ENCODE measurements around the gene TTLL5. TPM values are rescaled to one million over a fixed set of nuclear protein-coding genes. Genes with fewer than 3 reads are reported as not detected.
"Not testable (repeated sequence)": the region's sequence is repeated elsewhere in the genome, so short reads cannot be mapped to it uniquely, and the experiment has no call there.

TTLL5 gene
- total RNA-seq, 1 donor from 2014 or later, result 39.6 TPM

- TF ChIP-seq, protein P1, sequence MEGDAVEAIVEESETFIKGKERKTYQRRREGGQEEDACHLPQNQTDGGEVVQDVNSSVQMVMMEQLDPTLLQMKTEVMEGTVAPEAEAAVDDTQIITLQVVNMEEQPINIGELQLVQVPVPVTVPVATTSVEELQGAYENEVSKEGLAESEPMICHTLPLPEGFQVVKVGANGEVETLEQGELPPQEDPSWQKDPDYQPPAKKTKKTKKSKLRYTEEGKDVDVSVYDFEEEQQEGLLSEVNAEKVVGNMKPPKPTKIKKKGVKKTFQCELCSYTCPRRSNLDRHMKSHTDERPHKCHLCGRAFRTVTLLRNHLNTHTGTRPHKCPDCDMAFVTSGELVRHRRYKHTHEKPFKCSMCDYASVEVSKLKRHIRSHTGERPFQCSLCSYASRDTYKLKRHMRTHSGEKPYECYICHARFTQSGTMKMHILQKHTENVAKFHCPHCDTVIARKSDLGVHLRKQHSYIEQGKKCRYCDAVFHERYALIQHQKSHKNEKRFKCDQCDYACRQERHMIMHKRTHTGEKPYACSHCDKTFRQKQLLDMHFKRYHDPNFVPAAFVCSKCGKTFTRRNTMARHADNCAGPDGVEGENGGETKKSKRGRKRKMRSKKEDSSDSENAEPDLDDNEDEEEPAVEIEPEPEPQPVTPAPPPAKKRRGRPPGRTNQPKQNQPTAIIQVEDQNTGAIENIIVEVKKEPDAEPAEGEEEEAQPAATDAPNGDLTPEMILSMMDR (conservative IDR thresholded peaks at IDR 0.05; ENCODE audit: low read depth, low read length), result no peak
- DNase-seq (ENCODE audit: low read depth), result no peak
- no peak overlapping the region for H3K4me3 ChIP-seq (ENCODE audit: low read depth, low read length)
Observed at GRCh38 chr14:75840911-75841310, 179.9 kb downstream of the TTLL5 start.

- no peak overlapping the region for H3K4me3 ChIP-seq (ENCODE audit: low read depth, low read length)
- DNase-seq (ENCODE audit: low read depth), result no peak
- TF ChIP-seq, protein P1 (conservative IDR thresholded peaks at IDR 0.05; ENCODE audit: low read depth, low read length), result no peak
Observed at GRCh38 chr14:75842551-75842950, 181.5 kb downstream of the TTLL5 start.

DNA sequence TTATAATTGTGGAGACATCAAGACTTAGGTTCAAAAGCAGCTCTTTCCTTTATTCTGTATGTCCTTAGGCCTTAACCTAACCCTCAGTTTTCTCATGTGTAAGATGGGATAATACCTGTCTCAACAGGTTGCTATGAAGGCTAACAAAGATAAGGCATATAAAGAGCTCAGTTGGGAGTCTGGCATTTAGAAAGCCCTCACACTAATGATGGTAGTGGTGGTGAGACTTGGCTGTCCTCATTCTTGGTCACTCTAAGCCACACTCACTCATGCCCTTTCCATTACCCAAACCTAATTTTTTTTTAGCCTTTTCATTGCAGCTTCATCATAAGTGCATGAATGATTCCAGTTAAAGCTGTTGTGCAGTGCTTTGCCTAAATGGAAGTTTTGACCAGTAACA is 183.4 kb downstream of the TTLL5 start:
- H3K4me3 ChIP-seq (ENCODE audit: low read depth, low read length), result no peak overlapping the region
- DNase-seq (ENCODE audit: low read depth), result no peak
- TF ChIP-seq, protein P1 (conservative IDR thresholded peaks at IDR 0.05; ENCODE audit: low read depth, low read length), result no peak

GRCh38 chr14:75845136-75845804 is 184.2 kb downstream of the TTLL5 start:
- no peak for DNase-seq (ENCODE audit: low read depth)
- no peak overlapping the region for H3K4me3 ChIP-seq (ENCODE audit: low read depth, low read length)
- TF ChIP-seq, protein P1 (conservative IDR thresholded peaks at IDR 0.05; ENCODE audit: low read depth, low read length), result no peak

- DNase-seq (ENCODE audit: low read depth); H3K4me3 ChIP-seq (ENCODE audit: low read depth, low read length): not testable (repeated sequence)
Observed at GRCh38 chr14:75846694-75847093, 185.6 kb downstream of the TTLL5 start.

DNA sequence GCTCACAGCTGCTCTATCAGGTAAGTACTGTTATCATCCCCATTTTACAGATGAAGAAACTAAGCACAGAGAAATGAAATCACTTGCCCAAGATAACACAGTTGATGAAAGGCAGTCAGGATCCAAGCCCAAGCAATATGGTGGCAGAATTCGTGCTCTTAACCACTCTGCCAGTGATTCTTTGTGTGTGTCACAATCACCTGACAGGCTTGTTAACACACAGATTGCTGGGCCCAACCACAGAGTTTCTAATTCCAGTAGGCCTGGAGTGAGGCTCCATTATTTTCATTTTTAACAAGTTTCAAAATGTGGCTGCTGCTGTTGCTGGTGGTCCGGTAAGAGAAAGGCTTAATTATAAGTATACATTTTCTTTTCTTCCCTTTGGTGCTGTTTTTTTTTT is 186.5 kb downstream of the TTLL5 start:
- H3K4me3 ChIP-seq (ENCODE audit: low read depth, low read length), result no peak overlapping the region
- TF ChIP-seq, protein P1 (conservative IDR thresholded peaks at IDR 0.05; ENCODE audit: low read depth, low read length), result no peak
- DNase-seq (ENCODE audit: low read depth), result no peak

DNA sequence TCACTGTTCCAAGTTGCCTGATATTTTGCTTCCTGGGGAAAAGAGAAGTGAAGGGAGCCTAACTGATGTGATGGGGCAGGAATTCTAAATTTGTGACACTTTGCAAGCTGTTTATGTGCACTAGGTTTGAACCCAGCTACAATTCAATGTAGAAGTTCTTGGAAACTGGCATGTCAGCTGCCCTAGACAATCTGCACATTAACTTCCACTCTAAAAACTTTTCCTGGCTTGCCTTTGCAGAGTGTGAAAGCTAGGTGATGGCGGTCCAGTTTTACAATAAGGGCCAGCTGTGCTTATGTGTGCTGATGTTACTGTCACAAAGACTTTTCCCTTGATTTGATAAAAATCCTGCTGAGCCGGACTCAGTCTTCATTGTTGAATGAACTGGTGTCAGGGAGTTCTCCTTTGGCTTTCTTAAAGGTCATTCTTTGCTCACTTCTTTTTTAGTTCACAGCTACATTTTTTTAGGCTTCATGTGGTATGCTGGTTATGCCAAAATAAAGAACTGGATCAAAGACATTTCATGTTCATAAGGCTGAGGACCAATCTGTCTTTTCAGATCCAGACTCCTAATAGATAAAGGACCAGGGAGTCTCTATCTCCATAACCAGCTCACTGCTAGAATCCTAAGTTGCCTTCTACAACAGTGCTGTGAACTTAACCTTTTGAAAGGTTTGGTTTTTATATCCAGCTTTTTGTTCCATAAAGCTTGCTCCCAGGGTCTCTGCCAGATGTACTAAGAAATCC is 187.3 kb downstream of the TTLL5 start:
- TF ChIP-seq, protein P1 (conservative IDR thresholded peaks at IDR 0.05; ENCODE audit: low read depth, low read length), result no peak
- DNase-seq (ENCODE audit: low read depth), result no peak
- H3K4me3 ChIP-seq (ENCODE audit: low read depth, low read length), result no peak overlapping the region

Measured in epithelial cell of proximal tubule (primary cell).